OCI-LY1 (cell line): ENCODE measurements around the gene CLIP2.

Experiments used
- EZH2 ChIP-seq: fragments of 200-600 bp; sonication (generic), shearing (Covaris generic); IDR thresholded peaks from 2 replicates; pipeline ENCODE4 v1.8.0; 2017; ENCODE audit warnings: borderline replicate concordance, mixed run types, mild to moderate bottlenecking, antibody characterized with exemption, low read length, moderate library complexity, mixed read lengths
- TF ChIP-seq, protein P1 (sequence below): fragments of 200-600 bp; sonication (generic), shearing (Covaris generic); IDR thresholded peaks from 2 replicates; pipeline ENCODE4 v1.5.1; 2017; ENCODE audit warnings: mild to moderate bottlenecking, antibody characterized with exemption, low read length, moderate library complexity, mixed read lengths

GRCh38 chr7:74324531-74325209 is 35.5 kb downstream of the CLIP2 start:
- TF ChIP-seq, protein P1, sequence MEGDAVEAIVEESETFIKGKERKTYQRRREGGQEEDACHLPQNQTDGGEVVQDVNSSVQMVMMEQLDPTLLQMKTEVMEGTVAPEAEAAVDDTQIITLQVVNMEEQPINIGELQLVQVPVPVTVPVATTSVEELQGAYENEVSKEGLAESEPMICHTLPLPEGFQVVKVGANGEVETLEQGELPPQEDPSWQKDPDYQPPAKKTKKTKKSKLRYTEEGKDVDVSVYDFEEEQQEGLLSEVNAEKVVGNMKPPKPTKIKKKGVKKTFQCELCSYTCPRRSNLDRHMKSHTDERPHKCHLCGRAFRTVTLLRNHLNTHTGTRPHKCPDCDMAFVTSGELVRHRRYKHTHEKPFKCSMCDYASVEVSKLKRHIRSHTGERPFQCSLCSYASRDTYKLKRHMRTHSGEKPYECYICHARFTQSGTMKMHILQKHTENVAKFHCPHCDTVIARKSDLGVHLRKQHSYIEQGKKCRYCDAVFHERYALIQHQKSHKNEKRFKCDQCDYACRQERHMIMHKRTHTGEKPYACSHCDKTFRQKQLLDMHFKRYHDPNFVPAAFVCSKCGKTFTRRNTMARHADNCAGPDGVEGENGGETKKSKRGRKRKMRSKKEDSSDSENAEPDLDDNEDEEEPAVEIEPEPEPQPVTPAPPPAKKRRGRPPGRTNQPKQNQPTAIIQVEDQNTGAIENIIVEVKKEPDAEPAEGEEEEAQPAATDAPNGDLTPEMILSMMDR, result no peak
- TF ChIP-seq EZH2, result no peak
